H1 (cell line): ENCODE data around the gene LSM7. TPM values are rescaled to one million over a fixed set of nuclear protein-coding genes. Genes with fewer than 3 reads are reported as not detected.
A peak's percentile ranks its signal among the peaks of the same experiment; 100 is the strongest.

ENCODE experiments used
- CTCF ChIA-PET: fragments of 300-600 bp; sonication (Branson Sonifier 250); formaldehyde crosslinking; loops from one replicate; lab custom pipeline; 2021; ENCODE audit not compliant: partially characterized antibody; lab: Charles Lee
- POLR2A ChIA-PET: fragments of 300-600 bp; sonication (Branson Sonifier 250); formaldehyde crosslinking; loops from one replicate; lab custom pipeline; 2021; ENCODE audit warnings: inconsistent platforms; ENCODE audit not compliant: partially characterized antibody; lab: Charles Lee
- DNase-seq, 2 experiments: peaks; one replicate each; pipeline versions ENCODE4 v3.0.0 to v3.0.0-alpha.2; 2010 to 2022; ENCODE audit warnings: low spot score in 2 of 2, low read depth in 1 of 2, mixed read lengths in 1 of 2
- FAIRE-seq: peaks from 2 replicates; lab custom pipeline; 2011; peaks lifted over from hg19 to GRCh38; lab: Jason Lieb, UNC
- H2AFZ ChIP-seq: 2 replicates; pipeline ENCODE4 v1.8.1; 2012; ENCODE audit warnings: low read length, inconsistent platforms
- H2AK5ac ChIP-seq: 2 replicates; pipeline ENCODE4 v1.6.1; 2013; ENCODE audit warnings: low read depth, low read length
- H2BK120ac ChIP-seq: replicated peaks from 2 replicates; pipeline ENCODE3; 2013; ENCODE audit warnings: low read depth, low read length, inconsistent platforms
- H2BK12ac ChIP-seq: 2 replicates; pipeline ENCODE4 v1.6.1; 2013; ENCODE audit warnings: low read depth, low read length
- H2BK15ac ChIP-seq: 2 replicates; pipeline ENCODE4 v1.6.1; 2013; ENCODE audit warnings: low read length
- H2BK20ac ChIP-seq: 2 replicates; pipeline ENCODE4 v1.6.1; 2013; ENCODE audit warnings: low read length
- H2BK5ac ChIP-seq: 2 replicates; pipeline ENCODE4 v1.6.1; 2013; ENCODE audit warnings: low read depth, low read length
- H3K14ac ChIP-seq: 2 replicates; pipeline ENCODE4 v1.6.1; 2013; ENCODE audit warnings: inconsistent platforms; ENCODE audit not compliant: insufficient read length
- H3K18ac ChIP-seq: 2 replicates; pipeline ENCODE4 v1.6.1; 2013; ENCODE audit warnings: low read length; ENCODE audit errors: extremely low read depth
- H3K23ac ChIP-seq: 2 replicates; pipeline ENCODE4 v1.6.1; 2013; ENCODE audit warnings: inconsistent platforms; ENCODE audit not compliant: insufficient read length
- H3K23me2 ChIP-seq: 2 replicates; pipeline ENCODE4 v1.6.1; 2013; ENCODE audit warnings: low read depth, low read length
- H3K27ac ChIP-seq: 2 replicates; pipeline ENCODE4 v1.6.1; 2011; ENCODE audit warnings: low read depth, low read length, inconsistent platforms
- H3K27me3 ChIP-seq, 4 experiments: replicated peaks in 1 of 4; 1 replicate in 1 of 4; 2 replicates in 3 of 4; pipeline versions ENCODE4 v1.6.1 to v1.8.1; 2011 to 2013; ENCODE audit warnings: low read length in 3 of 4, mild to moderate bottlenecking in 3 of 4, inconsistent platforms in 2 of 4, mixed read lengths in 2 of 4, moderate library complexity in 1 of 4; ENCODE audit not compliant: control insufficient read depth in 3 of 4, insufficient read depth in 3 of 4; ENCODE audit errors: extremely low read depth in 1 of 4
- H3K36me3 ChIP-seq, 4 experiments: 2 replicates each; pipeline versions ENCODE4 v1.6.1 to v1.8.1; 2011 to 2013; ENCODE audit warnings: mild to moderate bottlenecking in 4 of 4, low read length in 3 of 4, moderate library complexity in 2 of 4, control low read depth in 1 of 4, inconsistent platforms in 1 of 4; ENCODE audit not compliant: insufficient read depth in 4 of 4, control insufficient read depth in 2 of 4
- H3K4ac ChIP-seq: replicated peaks from 2 replicates; pipeline ENCODE3; 2013; ENCODE audit warnings: low read length, low read depth, mixed read lengths, inconsistent platforms; ENCODE audit not compliant: insufficient read length
- H3K4me1 ChIP-seq, 4 experiments: replicated peaks in 1 of 4; 1 replicate in 1 of 4; 2 replicates in 3 of 4; pipeline versions ENCODE4 v1.6.1 to v1.8.1; 2011 to 2013; ENCODE audit warnings: low read length in 3 of 4, inconsistent platforms in 2 of 4, mixed read lengths in 1 of 4; ENCODE audit not compliant: insufficient read depth in 4 of 4, control insufficient read depth in 3 of 4
- H3K4me2 ChIP-seq, 2 experiments: 2 replicates each; pipeline versions ENCODE4 v1.6.1 to v1.8.1; 2011 to 2013; ENCODE audit warnings: low read depth in 2 of 2, low read length in 2 of 2, control low read depth in 1 of 2, inconsistent platforms in 1 of 2, mild to moderate bottlenecking in 1 of 2; ENCODE audit not compliant: insufficient read depth in 1 of 2
- H3K4me3 ChIP-seq, 4 experiments: fragments of 200-600, 300-600 bp in 1 of 4; sonication (generic), shearing (Covaris generic), sonication (Bioruptor Twin) in 1 of 4; 2 replicates each; pipeline versions ENCODE4 v1.5.1 to v1.8.1; 2011 to 2016; ENCODE audit warnings: low read length in 4 of 4, low read depth in 3 of 4, control low read depth in 2 of 4, inconsistent platforms in 2 of 4, mild to moderate bottlenecking in 2 of 4, mixed read lengths in 1 of 4, moderate library complexity in 1 of 4; ENCODE audit not compliant: insufficient read depth in 2 of 4; ENCODE audit errors: extremely low read depth in 1 of 4
- H3K56ac ChIP-seq: replicated peaks from 2 replicates; pipeline ENCODE3; 2013; ENCODE audit warnings: low read depth, mild to moderate bottlenecking, mixed read lengths, low read length, inconsistent platforms; ENCODE audit not compliant: insufficient read length
- H3K79me1 ChIP-seq: 2 replicates; pipeline ENCODE4 v1.6.1; 2013; ENCODE audit warnings: low read depth, low read length, control low read depth
- H3K79me2 ChIP-seq, 2 experiments: 2 replicates each; pipeline versions ENCODE4 v1.6.1 to v1.8.1; 2012 to 2013; ENCODE audit warnings: low read length in 2 of 2, mild to moderate bottlenecking in 2 of 2, inconsistent platforms in 1 of 2; ENCODE audit not compliant: insufficient read depth in 2 of 2, control insufficient read depth in 1 of 2
- H3K9ac ChIP-seq, 4 experiments: replicated peaks in 1 of 4; 1 replicate in 1 of 4; 2 replicates in 3 of 4; pipeline versions ENCODE4 v1.6.1 to v1.8.1; 2011 to 2013; ENCODE audit warnings: low read depth in 3 of 4, low read length in 3 of 4, control low read depth in 2 of 4, mild to moderate bottlenecking in 2 of 4, moderate library complexity in 2 of 4, inconsistent platforms in 1 of 4; ENCODE audit errors: extremely low read depth in 1 of 4
- H3K9me3 ChIP-seq, 2 experiments: 2 replicates each; pipeline versions ENCODE4 v1.6.1 to v1.8.1; 2012 to 2013; ENCODE audit warnings: mild to moderate bottlenecking in 2 of 2, moderate library complexity in 2 of 2, control low read depth in 1 of 2, inconsistent platforms in 1 of 2, low read depth in 1 of 2, low read length in 1 of 2, mixed read lengths in 1 of 2; ENCODE audit not compliant: insufficient read depth in 2 of 2
- H4K20me1 ChIP-seq, 2 experiments: replicated peaks in 1 of 2; 2 replicates each; pipeline versions ENCODE3 to v1.8.1; 2011 to 2013; ENCODE audit warnings: inconsistent platforms in 2 of 2, low read length in 2 of 2, mild to moderate bottlenecking in 1 of 2; ENCODE audit not compliant: insufficient read depth in 2 of 2, control insufficient read depth in 1 of 2
- H4K5ac ChIP-seq: 2 replicates; pipeline ENCODE4 v1.6.1; 2013; ENCODE audit warnings: low read length, low read depth, mixed read lengths, inconsistent platforms; ENCODE audit not compliant: insufficient read length
- H4K8ac ChIP-seq: 2 replicates; pipeline ENCODE4 v1.8.0; 2013; ENCODE audit warnings: mild to moderate bottlenecking, moderate library complexity, low read length, inconsistent platforms; ENCODE audit not compliant: insufficient read depth; ENCODE audit errors: extremely low read depth
- H4K91ac ChIP-seq: replicated peaks from 2 replicates; pipeline ENCODE3; 2013; ENCODE audit warnings: low read length, mixed read lengths, inconsistent platforms; ENCODE audit not compliant: insufficient read length
- CHD2 ChIP-seq: IDR thresholded peaks from 2 replicates; pipeline ENCODE4 v1.6.1; 2012; ENCODE audit warnings: low read length, improper control_type of control experiment
- WGBS, 2 experiments: shearing (Covaris generic) in 1 of 2; methylation state at CpG; one replicate each; pipeline versions ENCODE4 v1.1.6 to v1.1.7; 2013 to 2015; ENCODE audit warnings: low lambda C conversion rate in 2 of 2, mixed read lengths in 2 of 2, inconsistent platforms in 1 of 2, low coverage in 1 of 2, missing lambda C conversion rate in 1 of 2; ENCODE audit not compliant: insufficient replicate concordance in 2 of 2, insufficient coverage in 1 of 2, insufficient read length in 1 of 2; ENCODE audit errors: extremely low coverage in 1 of 2, missing lambda C conversion rate in 1 of 2; 5-methylcytosine and 5-hydroxymethylcytosine counted together
- polyA plus RNA-seq, 7 experiments: library from polyadenylated mRNA; depleted of rRNA in 3 of 7; stranded (reverse) in 5 of 7; unstranded in 2 of 7; fragments of >200 nt in 5 of 7; fragments of 200-250 nt in 2 of 7; gene quantifications; 1 replicate in 5 of 7; 2 replicates in 1 of 7; 4 replicates in 1 of 7; pipeline versions ENCODE4 v1.2.1 to v1.2.3, GENCODE V29; 2011 to 2013; ENCODE audit warnings: missing spikeins in 2 of 7, mixed read lengths in 2 of 7
- total RNA-seq: library from RNA; stranded (reverse); fragmentation: NEBNext Ultra II Directional; extraction: Animal tissue kit (Norgen Biotek cat#: 25700); gene quantifications from 2 replicates; pipeline ENCODE4 v1.2.1, GENCODE V29; 2021
- TF ChIP-seq, protein P1 (sequence below): IDR thresholded peaks from 2 replicates; pipeline ENCODE4 v1.6.1; 2012; ENCODE audit warnings: inconsistent platforms

Gene LSM7
- total and polyA plus RNA-seq, 2 of the 8 experiments (the other 6 are each of a cell fraction or from before 2014, with no cell fraction given): 228 to 1,335 TPM

DNA sequence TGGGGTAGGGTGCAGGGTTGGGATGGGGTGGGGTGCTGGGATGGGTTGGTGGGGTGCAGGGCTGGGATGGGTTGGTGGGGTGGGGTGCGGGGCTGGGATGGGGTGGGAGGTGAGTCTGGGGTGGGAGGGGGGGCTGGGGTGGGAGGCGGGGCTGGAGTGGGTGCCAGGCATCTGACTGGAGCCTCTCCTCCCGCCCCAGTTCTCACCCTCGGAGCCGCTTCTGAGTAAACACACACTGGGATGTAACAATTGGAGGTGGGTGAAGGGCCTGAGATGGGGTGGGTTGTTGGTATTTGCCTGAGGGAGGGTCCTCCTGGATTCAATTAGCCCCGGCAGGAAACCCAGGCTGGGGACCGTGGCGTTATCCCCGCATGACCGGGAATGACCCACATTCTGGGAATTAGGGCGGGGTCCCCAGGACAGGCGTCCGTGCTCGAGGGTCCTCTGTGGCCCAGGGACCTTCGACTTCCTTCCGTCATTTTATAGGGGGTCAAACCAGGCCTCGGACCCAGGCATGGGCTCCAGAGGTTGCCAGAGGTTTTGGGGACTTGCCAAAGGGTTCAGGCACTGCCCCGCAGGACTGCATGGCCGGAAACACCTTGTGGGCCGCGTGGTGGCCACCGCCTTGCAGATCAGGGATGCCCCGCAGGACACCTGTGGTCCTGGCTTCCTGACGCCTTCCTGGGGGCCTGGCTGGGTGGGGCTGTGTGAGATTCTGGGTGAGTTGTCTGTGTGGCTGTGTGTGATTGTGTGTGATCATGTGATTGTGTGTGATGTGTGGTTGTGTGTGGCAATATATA is 33.1 kb upstream of the LSM7 start:
- Histone ChIP-seq H2BK120ac (no peak overlapping the region), H3K56ac (no peak overlapping the region), H2AK5ac (no peak overlapping the region), H3K18ac (no peak overlapping the region), H3K27me3 (peaks cover 0 to 8% (median 3%) of the 10 kb centered on the region in 4 experiments; a peak in 5 of 7 replicates), H2BK15ac (0 out of 2 replicates have a peak overlapping the region, but pooled peaks have one; percentile 29), H2BK20ac (peak overlapping the region; percentile 73; the same call in 1 of the 2 replicates), H3K4me2 (no peak overlapping the region), H2BK5ac (no peak overlapping the region), H3K4me3 (no peak overlapping the region), H4K8ac (no peak overlapping the region), H3K9ac (no peak overlapping the region), H3K4ac (no peak overlapping the region), H3K14ac (no peak overlapping the region), H3K9me3 (no peaks in the 10 kb centered on the region), H3K23me2 (peaks cover 29% of the 10 kb centered on the region), H3K23ac (no peak overlapping the region), H2AFZ (no peak overlapping the region), H2BK12ac (no peak overlapping the region), H3K36me3 (no peaks in the 10 kb centered on the region), H3K4me1 (peaks cover 0 to 4% (median 0%) of the 10 kb centered on the region in 4 experiments; a peak in 1 of 7 replicates), H3K27ac (no peak overlapping the region), H4K5ac (no peak overlapping the region), H3K79me2 (no peaks in the 10 kb centered on the region), H4K91ac (no peak overlapping the region), H3K79me1 (no peaks in the 10 kb centered on the region), H4K20me1 (peaks cover 0 to 13% of the 10 kb centered on the region in 2 experiments)
- FAIRE-seq (no peak), DNase-seq (no peak)
- ChIA-PET POLR2A (no interaction called here), CTCF (interaction anchor here (1.2 to 1.8 kb wide), 2 partner anchors 32 to 63 kb away, joined by 3 to 4 read pairs; no protein-coding TSS in a partner anchor)
- 81% methylated on average over 21 of the region's 24 CpGs; no CpG with 5 or more reads in 1 of the 2 experiments for WGBS, 2 experiments
- TF ChIP-seq CHD2: no peak
- TF ChIP-seq, protein P1, sequence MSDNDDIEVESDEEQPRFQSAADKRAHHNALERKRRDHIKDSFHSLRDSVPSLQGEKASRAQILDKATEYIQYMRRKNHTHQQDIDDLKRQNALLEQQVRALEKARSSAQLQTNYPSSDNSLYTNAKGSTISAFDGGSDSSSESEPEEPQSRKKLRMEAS: 0 out of 2 replicates have a peak, but pooled peaks have one; percentile 18
